HCT116 (cell line): Measurements from ENCODE around the gene CERK. TPM values are rescaled to one million over a fixed set of nuclear protein-coding genes. Genes with fewer than 3 reads are reported as not detected.

Experiments
- ATAC-seq: fragments of 200-7000 bp; cut with Tn5 transposase; 2 replicates; pipeline ENCODE4 v1.9.1; 2020; ENCODE audit warnings: mild to moderate bottlenecking, moderate library complexity
- BruUV-seq: library from RNA; stranded (reverse); fragments of 400-500 nt; replicated peaks from 2 replicates; lab custom pipeline; 2021; lab: Mats Ljungman, UMichigan
- CTCF ChIA-PET: fragments of 300-600 bp; sonication (Branson Sonifier 250); formaldehyde crosslinking; loops from one replicate; lab custom pipeline; 2021; ENCODE audit warnings: antibody characterized with exemption; lab: Charles Lee
- POLR2A ChIA-PET: fragments of 300-600, 350-600 bp; sonication (Branson Sonifier 250); formaldehyde crosslinking; loops from one replicate; lab custom pipeline; 2021; ENCODE audit warnings: antibody characterized with exemption; lab: Charles Lee
- RAD21 ChIA-PET, 2 experiments: fragments of 300-600 bp; sonication (Branson Sonifier 250); formaldehyde crosslinking; loops; one replicate each; lab custom pipeline; 2023; ENCODE audit warnings: low total read pairs in 2 of 2; ENCODE audit not compliant: uncharacterized antibody in 2 of 2, unreplicated experiment in 2 of 2, low non-redundant PET in 1 of 2; lab: Charles Lee
- DNase-seq: peaks from one replicate; pipeline ENCODE4 v3.0.0-alpha.2; 2010; ENCODE audit warnings: low read depth, low spot score
- H2AFZ ChIP-seq: fragments of 200-600 bp; shearing (Covaris generic), sonication (generic); 2 replicates; pipeline ENCODE4 v1.6.1; 2017; ENCODE audit warnings: low read depth, mixed run types, mixed read lengths, antibody characterized with exemption, low read length; ENCODE audit not compliant: poor library complexity, severe bottlenecking
- H3K27ac ChIP-seq: 2 replicates; pipeline ENCODE4 v1.5.1; 2012; ENCODE audit warnings: low read depth, low read length
- H3K27me3 ChIP-seq: fragments of 200-600 bp; sonication (generic); 2 replicates; pipeline ENCODE4 v1.6.1; 2016; ENCODE audit warnings: mixed run types, low read length, mixed read lengths; ENCODE audit not compliant: insufficient read depth
- H3K36me3 ChIP-seq, 2 experiments: fragments of 200-500 bp in 1 of 2; fragments of 200-600 bp in 1 of 2; sonication (Bioruptor generic) in 1 of 2; sonication (generic) in 1 of 2; 2 replicates each; pipeline versions ENCODE4 v1.5.1 to v1.6.1; 2014 to 2016; ENCODE audit warnings: low read length in 2 of 2, inconsistent platforms in 1 of 2, mixed read lengths in 1 of 2, mixed run types in 1 of 2; ENCODE audit not compliant: insufficient read depth in 2 of 2, control insufficient read depth in 1 of 2
- H3K4me1 ChIP-seq, 2 experiments: fragments of 200-600 bp in 1 of 2; sonication (generic) in 1 of 2; 2 replicates each; pipeline versions ENCODE4 v1.5.1 to v1.6.1; 2012 to 2017; ENCODE audit warnings: low read length in 2 of 2, inconsistent platforms in 1 of 2, mild to moderate bottlenecking in 1 of 2, mixed read lengths in 1 of 2, mixed run types in 1 of 2, moderate library complexity in 1 of 2; ENCODE audit not compliant: insufficient read depth in 2 of 2, control insufficient read depth in 1 of 2
- H3K4me2 ChIP-seq: fragments of 200-600 bp; sonication (generic); 2 replicates; pipeline ENCODE4 v1.6.1; 2017; ENCODE audit warnings: mixed run types, low read length, mixed read lengths
- H3K4me3 ChIP-seq, 2 experiments: fragments of 200-600 bp in 1 of 2; sonication (generic) in 1 of 2; replicated peaks in 1 of 2; 2 replicates each; pipeline ENCODE4 v1.5.1; 2011 to 2016; ENCODE audit warnings: low read length in 2 of 2, control low read depth in 1 of 2, low read depth in 1 of 2, mild to moderate bottlenecking in 1 of 2, mixed read lengths in 1 of 2, mixed run types in 1 of 2
- H3K79me2 ChIP-seq: fragments of 200-600 bp; sonication (generic); 2 replicates; pipeline ENCODE4 v1.6.1; 2017; ENCODE audit warnings: mild to moderate bottlenecking, mixed run types, low read length, moderate library complexity, mixed read lengths; ENCODE audit not compliant: insufficient read depth
- H3K9ac ChIP-seq: fragments of 200-600 bp; sonication (generic); 2 replicates; pipeline ENCODE4 v1.6.1; 2016; ENCODE audit warnings: low read length, mixed read lengths
- H3K9me2 ChIP-seq: fragments of 200-600 bp; sonication (generic), shearing (Covaris generic); 2 replicates; pipeline ENCODE4 v1.6.1; 2017; ENCODE audit warnings: mixed run types, mild to moderate bottlenecking, moderate library complexity; ENCODE audit not compliant: insufficient read depth
- H3K9me3 ChIP-seq, 2 experiments: fragments of 200-500 bp in 1 of 2; fragments of 200-600 bp in 1 of 2; sonication (Bioruptor generic) in 1 of 2; sonication (generic) in 1 of 2; 2 replicates each; pipeline ENCODE4 v1.6.1; 2014 to 2017; ENCODE audit warnings: low read length in 2 of 2, mixed read lengths in 2 of 2, inconsistent platforms in 1 of 2, low read depth in 1 of 2, mild to moderate bottlenecking in 1 of 2, mixed run types in 1 of 2, moderate library complexity in 1 of 2; ENCODE audit not compliant: control insufficient read depth in 1 of 2, insufficient read depth in 1 of 2
- H4K20me1 ChIP-seq: fragments of 200-600 bp; sonication (generic), shearing (Covaris generic); 2 replicates; pipeline ENCODE4 v1.6.1; 2017; ENCODE audit warnings: mixed run types, mild to moderate bottlenecking, moderate library complexity; ENCODE audit not compliant: insufficient read depth
- ATF3 ChIP-seq: IDR thresholded peaks from 2 replicates; pipeline ENCODE4 v1.6.1; 2012
- CTCF ChIP-seq, 3 experiments: fragments of 200-600 bp in 1 of 3; sonication (generic) in 1 of 3; IDR thresholded peaks in 2 of 3; conservative IDR thresholded peaks in 1 of 3; 2 replicates each; pipeline ENCODE4 v1.5.1; 2012 to 2017; ENCODE audit warnings: low read depth in 2 of 3, low read length in 2 of 3, antibody characterized with exemption in 1 of 3, borderline replicate concordance in 1 of 3, control low read depth in 1 of 3, mild to moderate bottlenecking in 1 of 3, mixed read lengths in 1 of 3, mixed run types in 1 of 3, moderate library complexity in 1 of 3; ENCODE audit not compliant: insufficient read depth in 1 of 3
- EZH2 ChIP-seq: fragments of 200-600 bp; sonication (generic); IDR thresholded peaks from 2 replicates; pipeline ENCODE4 v1.6.1; 2017; ENCODE audit warnings: antibody characterized with exemption, mixed run types
- EZH2phosphoT487 ChIP-seq: fragments of 200-600 bp; IDR thresholded peaks from 2 replicates; pipeline ENCODE4 v1.6.1; 2018; ENCODE audit warnings: antibody characterized with exemption, borderline replicate concordance
- FOSL1 ChIP-seq: IDR thresholded peaks from 2 replicates; pipeline ENCODE4 v1.6.1; 2012; ENCODE audit warnings: low read depth
- RAD21 ChIP-seq: IDR thresholded peaks from 2 replicates; pipeline ENCODE4 v1.6.1; 2012; ENCODE audit warnings: low read depth, mild to moderate bottlenecking
- SIN3A ChIP-seq: IDR thresholded peaks from 2 replicates; pipeline ENCODE4 v1.6.1; 2012; ENCODE audit warnings: low read depth
- SP1 ChIP-seq: IDR thresholded peaks from 2 replicates; pipeline ENCODE4 v1.6.1; 2012; ENCODE audit warnings: low read depth
- SRF ChIP-seq: IDR thresholded peaks from 2 replicates; pipeline ENCODE4 v1.6.1; 2012; ENCODE audit warnings: low read depth
- ZBTB33 ChIP-seq: IDR thresholded peaks from 2 replicates; pipeline ENCODE4 v1.6.1; 2011; ENCODE audit warnings: mild to moderate bottlenecking, low read length, moderate library complexity; ENCODE audit not compliant: insufficient replicate concordance; ENCODE audit errors: extremely low read depth
- ZNF274 ChIP-seq: fragments of 200-500 bp; sonication (Bioruptor generic); IDR thresholded peaks from 2 replicates; pipeline ENCODE4 v1.6.1; 2014; ENCODE audit warnings: mild to moderate bottlenecking, low read depth, low read length, inconsistent platforms
- intact Hi-C: fragments of 100-400 bp; cut with micrococcal nuclease; formaldehyde crosslinking; loops from 2 replicates; pipeline ENCODE4 v1.10.0; 2022
- total RNA-seq: library from RNA; stranded (reverse); gene quantifications from one replicate; pipeline ENCODE4 v1.2.1, GENCODE V29; 2021; ENCODE audit not compliant: unreplicated experiment

The CERK gene
- total RNA-seq, 1 experiment from 2014 or later = 35.0 TPM

GRCh38 chr22:46639843-46640242, 98.2 kb downstream of the CERK start:
- ATAC-seq (no peak), DNase-seq (no peak)
- intact Hi-C loops = no loop called here
- Histone ChIP-seq H3K4me2 (no peak overlapping the region), H3K4me1 (peaks cover 1 to 8% of the 10 kb centered on the region in 2 experiments), H3K4me3 (no peak overlapping the region), H3K9me2 (no peaks in the 10 kb centered on the region), H3K79me2 (no peaks in the 10 kb centered on the region), H2AFZ (no peak overlapping the region), H3K27ac (no peak overlapping the region), H3K36me3 (no peaks in the 10 kb centered on the region), H4K20me1 (no peaks in the 10 kb centered on the region), H3K9ac (no peak overlapping the region), H3K9me3 (no peaks in the 10 kb centered on the region), H3K27me3 (no peaks in the 10 kb centered on the region)
- no TSS peak for BruUV-seq
- RAD21 ChIA-PET = no interaction called here
- POLR2A ChIA-PET = no interaction called here
- no peak for TF ChIP-seq ZNF274
- no peak for TF ChIP-seq EZH2
- TF ChIP-seq SRF = no peak
- CTCF ChIA-PET = no interaction called here

- CTCF ChIA-PET = no interaction called here
- no peaks in the 10 kb centered on the region for H3K79me2 ChIP-seq
- no peaks in the 10 kb centered on the region for H3K9me3 ChIP-seq
- H3K36me3 ChIP-seq = no peaks in the 10 kb centered on the region
- no peak overlapping the region for H3K4me3 ChIP-seq
- intact Hi-C loops = no loop called here
- no peaks in the 10 kb centered on the region for H3K9me2 ChIP-seq
- no peak overlapping the region for H2AFZ ChIP-seq
- POLR2A ChIA-PET = no interaction called here
- no peaks in the 10 kb centered on the region for H3K27me3 ChIP-seq
- no peak overlapping the region for H3K27ac ChIP-seq
- RAD21 ChIA-PET = no interaction called here
- no peaks in the 10 kb centered on the region for H4K20me1 ChIP-seq
- H3K9ac ChIP-seq = no peak overlapping the region
- H3K4me1 ChIP-seq = peaks cover 11 to 18% of the 10 kb centered on the region in 2 experiments
- ATAC-seq (no peak), DNase-seq (no peak)
- H3K4me2 ChIP-seq = no peak overlapping the region
- BruUV-seq = no TSS peak
- TF ChIP-seq FOSL1 (no peak), ATF3 (no peak), CTCF (IDR thresholded peaks at IDR 0.05 in 2 of 3, conservative IDR thresholded peaks at IDR 0.05 in 1 of 3; ENCODE audit: borderline replicate concordance in 1 of 3, insufficient read depth in 1 of 3, low read depth in 2 of 3, low read length in 2 of 3) (no peak), EZH2phosphoT487 (no peak), RAD21 (no peak), SIN3A (no peak), SP1 (no peak), ZBTB33 (no peak)
Observed at GRCh38 chr22:46638601-46639431, 99.2 kb downstream of the CERK start.
